Stimulated activated CD4-positive, alpha-beta T cell treated with anti-CD3 and anti-CD28 coated beads, Interleukin-1b, Interleukin-23, amount 100 ng/mL, for 24 hours (primary cell): ENCODE data around the gene LYVE1.

ENCODE experiments used
- DNase-seq, 4 experiments: peaks; one replicate each; pipeline ENCODE4 v3.0.0-alpha.2; 2020; ENCODE audit warnings: low read depth in 4 of 4, low spot score in 1 of 4

LYVE1 gene

GRCh38 chr11:10561043-10561818 lies 7.2 kb downstream of the LYVE1 start:
- DNase-seq = no peak

GRCh38 chr11:10558288-10558687 lies 10.2 kb downstream of the LYVE1 start:
- DNase-seq = no peak

GRCh38 chr11:10556590-10556989 lies 11.9 kb downstream of the LYVE1 start:
- DNase-seq = no peak

GRCh38 chr11:10551845-10552352 lies 16.6 kb downstream of the LYVE1 start:
- DNase-seq = no peak

- DNase-seq = no peak
Observed at GRCh38 chr11:10551290-10551592, 17.2 kb downstream of the LYVE1 start.

- DNase-seq = no peak
Observed at GRCh38 chr11:10550503-10551289, 17.8 kb downstream of the LYVE1 start.

GRCh38 chr11:10544491-10545465 lies 23.7 kb downstream of the LYVE1 start:
- no peak for DNase-seq

- no peak for DNase-seq
Observed at GRCh38 chr11:10543782-10544181, 24.7 kb downstream of the LYVE1 start.

- DNase-seq = no peak
Observed at GRCh38 chr11:10542776-10543175, 25.7 kb downstream of the LYVE1 start.

- DNase-seq = no peak
Observed at GRCh38 chr11:10541561-10541930, 26.9 kb downstream of the LYVE1 start.

GRCh38 chr11:10540915-10541560 lies 27.4 kb downstream of the LYVE1 start, which contains the start of gene RNF141:
RNF141 (minus strand) TSS chr11:10541187; CDS start chr11:10534158, 7,029 bp downstream.
- peak; percentile 96 to 97 (median 97) for DNase-seq

GRCh38 chr11:10540546-10540914 lies 27.9 kb downstream of the LYVE1 start:
- peak in 1 of 4 experiments; percentile 0 for DNase-seq

- no peak for DNase-seq
Observed at GRCh38 chr11:10539339-10539738, 29.1 kb downstream of the LYVE1 start.

- DNase-seq = no peak
Observed at GRCh38 chr11:10538924-10539323, 29.5 kb downstream of the LYVE1 start.

- DNase-seq = no peak
Observed at GRCh38 chr11:10537600-10537999, 30.9 kb downstream of the LYVE1 start.

GRCh38 chr11:10534316-10534715 lies 34.1 kb downstream of the LYVE1 start:
- no peak for DNase-seq

GRCh38 chr11:10533323-10533722 lies 35.1 kb downstream of the LYVE1 start:
- no peak for DNase-seq

GRCh38 chr11:10532526-10532925 lies 35.9 kb downstream of the LYVE1 start:
- no peak for DNase-seq

GRCh38 chr11:10529279-10529678 lies 39.2 kb downstream of the LYVE1 start:
- no peak for DNase-seq

- DNase-seq = no peak
Observed at GRCh38 chr11:10528121-10528520, 40.3 kb downstream of the LYVE1 start.
